NT2/D1 (cell line): Measurements from ENCODE around the gene BORCS6.
"Not testable (repeated sequence)": the region's sequence is repeated elsewhere in the genome, so short reads cannot be mapped to it uniquely, and the experiment has no call there.

ENCODE experiments used
- DNase-seq: peaks from one replicate; pipeline ENCODE4 v3.0.0-alpha.2; 2011; ENCODE audit warnings: low read depth, low spot score
- H3K27me3 ChIP-seq: 2 replicates; pipeline ENCODE4 v1.6.0; 2011; ENCODE audit warnings: mild to moderate bottlenecking; ENCODE audit not compliant: insufficient read length, insufficient read depth
- H3K36me3 ChIP-seq: 2 replicates; pipeline ENCODE4 v1.6.1; 2011; ENCODE audit warnings: mild to moderate bottlenecking, low read length, mixed read lengths; ENCODE audit not compliant: insufficient read depth, insufficient read length
- H3K4me1 ChIP-seq: 2 replicates; pipeline ENCODE4 v1.5.1; 2011; ENCODE audit not compliant: insufficient read depth, insufficient read length
- H3K4me3 ChIP-seq: 2 replicates; pipeline ENCODE4 v1.5.1; 2011; ENCODE audit warnings: low read depth; ENCODE audit not compliant: insufficient read length
- H3K9ac ChIP-seq: 2 replicates; pipeline ENCODE4 v1.6.0; 2011; ENCODE audit warnings: low read depth; ENCODE audit not compliant: insufficient read length
- H3K9me3 ChIP-seq: 2 replicates; pipeline ENCODE4 v1.5.1; 2011; ENCODE audit warnings: mild to moderate bottlenecking, low read length; ENCODE audit not compliant: insufficient read depth
- SUZ12 ChIP-seq: IDR thresholded peaks from 2 replicates; pipeline ENCODE4 v1.6.1; 2011; ENCODE audit not compliant: insufficient read length, insufficient read depth; ENCODE audit errors: extremely low read depth
- YY1 ChIP-seq: IDR thresholded peaks from 2 replicates; pipeline ENCODE4 v1.6.1; 2011; ENCODE audit not compliant: insufficient read length, insufficient read depth
- ZNF274 ChIP-seq: IDR thresholded peaks from 2 replicates; pipeline ENCODE4 v1.6.1; 2011; ENCODE audit warnings: mild to moderate bottlenecking, low read depth, low read length

The BORCS6 gene

GRCh38 chr17:8221663-8222379 lies 31.8 kb upstream of the BORCS6 start:
- Histone ChIP-seq H3K4me3 (peak overlapping the region; percentile 62), H3K36me3 (peaks cover 4% of the 10 kb centered on the region), H3K27me3 (no peaks in the 10 kb centered on the region), H3K4me1 (peaks cover 3% of the 10 kb centered on the region), H3K9ac (peak overlapping the region; percentile 82), H3K9me3 (no peaks in the 10 kb centered on the region)
- DNase-seq: no peak
- TF ChIP-seq YY1 (no peak), SUZ12 (no peak), ZNF274 (no peak)

GRCh38 chr17:8220783-8221662 lies 31.0 kb upstream of the BORCS6 start:
- Histone ChIP-seq H3K9ac (peak overlapping the region; percentile 82), H3K27me3 (no peaks in the 10 kb centered on the region), H3K36me3 (peaks cover 4% of the 10 kb centered on the region), H3K4me1 (peaks cover 3% of the 10 kb centered on the region), H3K4me3 (peak overlapping the region; percentile 62), H3K9me3 (no peaks in the 10 kb centered on the region)
- TF ChIP-seq ZNF274 (no peak), SUZ12 (no peak), YY1 (peak; percentile 57)
- no peak for DNase-seq

- not testable (repeated sequence) for H3K36me3 ChIP-seq, DNase-seq, H3K9me3 ChIP-seq, H3K4me1 ChIP-seq, H3K9ac ChIP-seq, H3K27me3 ChIP-seq, H3K4me3 ChIP-seq
These were observed 24.0 kb upstream of the BORCS6 start for GRCh38 chr17:8214000-8214399.

- DNase-seq: no peak
- H3K27me3 ChIP-seq: no peaks in the 10 kb centered on the region
- H3K9ac ChIP-seq: peak overlapping the region; percentile 32
- no peaks in the 10 kb centered on the region for H3K9me3 ChIP-seq
- H3K36me3 ChIP-seq: peaks cover 15% of the 10 kb centered on the region
- no peak overlapping the region for H3K4me3 ChIP-seq
- TF ChIP-seq ZNF274: no peak
- TF ChIP-seq SUZ12: no peak
- TF ChIP-seq YY1: no peak
- H3K4me1 ChIP-seq: peaks cover 1% of the 10 kb centered on the region
These were observed 22.6 kb upstream of the BORCS6 start for GRCh38 chr17:8212312-8213180.

GRCh38 chr17:8210761-8211458 lies 20.9 kb upstream of the BORCS6 start:
- Histone ChIP-seq H3K9ac (no peak overlapping the region), H3K27me3 (no peaks in the 10 kb centered on the region), H3K4me1 (peaks cover 6% of the 10 kb centered on the region), H3K9me3 (no peaks in the 10 kb centered on the region), H3K4me3 (peak overlapping the region; percentile 96), H3K36me3 (peaks cover 30% of the 10 kb centered on the region)
- TF ChIP-seq YY1: no peak
- no peak for TF ChIP-seq ZNF274
- no peak for TF ChIP-seq SUZ12
- no peak for DNase-seq

GRCh38 chr17:8209907-8210760 lies 20.2 kb upstream of the BORCS6 start, which contains the start of gene AURKB:
TSS of gene AURKB (minus strand) at chr17:8210575. CDS start at chr17:8210224, 351 bp downstream.
- TF ChIP-seq SUZ12 (no peak), ZNF274 (no peak), YY1 (no peak)
- H3K9ac ChIP-seq: peak within 1 kb of the TSS; percentile 94
- H3K36me3 ChIP-seq: peaks cover 38% of the 10 kb centered on the region
- no peak for DNase-seq
- H3K4me3 ChIP-seq: peak within 1 kb of the TSS; percentile 96
- H3K4me1 ChIP-seq: peaks cover 6% of the 10 kb centered on the region
- no peaks in the 10 kb centered on the region for H3K27me3 ChIP-seq
- H3K9me3 ChIP-seq: no peaks in the 10 kb centered on the region
